Putamen (tissue), 1 donor: Measurements from ENCODE around the gene FUT9.

Experiments used
- DNase-seq: peaks from one replicate; pipeline ENCODE4 v3.0.0-alpha.2; 2016; ENCODE audit warnings: low spot score

FUT9 gene

GRCh38 chr6:96073555-96073954, 57.8 kb downstream of the FUT9 start:
- no peak for DNase-seq

DNA sequence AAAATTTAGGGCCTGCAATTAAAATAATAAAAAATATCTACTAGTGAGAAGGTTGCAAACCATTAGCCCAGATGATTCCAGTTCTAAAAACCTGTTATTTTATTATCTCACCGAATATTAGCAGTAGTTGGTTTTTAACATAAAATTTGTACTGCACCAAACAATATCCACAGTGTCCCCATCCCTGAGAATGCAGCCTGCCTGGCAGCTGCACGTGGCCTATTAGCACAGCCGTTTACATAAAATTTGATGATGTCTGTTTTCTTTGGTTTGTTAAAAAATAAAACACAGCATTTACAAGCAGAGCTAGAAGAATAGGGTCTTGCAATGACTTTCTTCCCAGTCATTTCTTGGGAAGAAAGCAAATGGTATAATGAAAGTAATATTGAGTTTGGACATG, 58.2 kb downstream of the FUT9 start:
- DNase-seq = no peak

DNA sequence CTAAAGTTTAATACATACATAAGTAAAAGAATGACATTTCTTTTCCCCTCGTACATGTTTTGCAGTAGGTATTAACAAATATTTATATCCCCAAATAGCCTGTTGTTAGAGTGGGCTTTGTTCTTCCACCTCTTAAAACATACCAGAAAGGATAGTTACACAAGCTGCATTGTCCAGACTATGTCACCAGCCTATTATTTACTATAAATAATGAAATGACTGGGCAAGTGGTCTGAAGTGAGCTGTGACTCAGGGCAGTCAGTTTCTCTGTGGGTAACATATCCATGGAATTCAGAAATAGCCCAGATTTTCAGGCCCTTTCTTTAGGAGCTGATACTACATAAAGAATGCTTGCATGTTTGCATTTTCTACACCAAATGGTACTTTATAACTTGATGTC, 60.1 kb downstream of the FUT9 start:
- no peak for DNase-seq

DNA sequence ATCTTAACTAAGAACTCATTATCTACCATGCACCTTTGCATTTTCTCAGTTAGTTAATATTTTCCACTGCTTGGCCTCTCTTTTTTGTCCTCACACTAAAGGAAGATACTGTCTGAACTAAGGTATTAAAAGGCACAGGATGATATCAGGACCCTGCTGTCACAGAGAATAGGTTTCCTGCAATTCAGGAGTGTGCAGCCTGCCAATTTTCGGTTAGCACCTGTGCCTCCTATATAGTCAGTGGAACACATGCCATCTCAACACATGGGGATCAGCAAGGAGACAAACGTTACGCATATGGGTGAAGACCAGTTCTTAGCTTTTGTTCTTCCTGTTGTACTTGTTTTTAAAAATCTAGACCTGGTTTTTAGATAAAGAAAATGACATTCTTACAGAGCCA, 71.0 kb downstream of the FUT9 start:
- DNase-seq = no peak

DNA sequence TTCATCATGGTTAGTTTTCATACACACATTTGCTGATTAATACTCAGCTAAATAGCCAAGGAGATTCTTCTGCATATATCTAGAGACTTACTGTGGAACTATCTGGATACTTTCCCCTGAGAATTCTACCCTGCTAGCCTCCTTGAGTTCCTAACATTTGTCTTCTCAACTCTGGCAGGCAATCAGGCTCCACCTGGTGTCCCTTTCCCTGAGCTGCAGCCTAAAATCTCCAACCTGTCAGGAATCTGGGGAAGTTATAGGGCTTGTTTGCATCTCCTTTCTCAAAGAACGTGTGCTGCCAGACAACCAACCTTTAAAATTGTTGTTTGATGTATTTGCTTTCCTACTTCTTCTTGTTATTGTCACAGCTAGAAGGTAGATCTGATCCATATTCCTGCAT, 73.4 kb downstream of the FUT9 start:
- no peak for DNase-seq

GRCh38 chr6:96094077-96094476, 78.3 kb downstream of the FUT9 start:
- DNase-seq = no peak

DNA sequence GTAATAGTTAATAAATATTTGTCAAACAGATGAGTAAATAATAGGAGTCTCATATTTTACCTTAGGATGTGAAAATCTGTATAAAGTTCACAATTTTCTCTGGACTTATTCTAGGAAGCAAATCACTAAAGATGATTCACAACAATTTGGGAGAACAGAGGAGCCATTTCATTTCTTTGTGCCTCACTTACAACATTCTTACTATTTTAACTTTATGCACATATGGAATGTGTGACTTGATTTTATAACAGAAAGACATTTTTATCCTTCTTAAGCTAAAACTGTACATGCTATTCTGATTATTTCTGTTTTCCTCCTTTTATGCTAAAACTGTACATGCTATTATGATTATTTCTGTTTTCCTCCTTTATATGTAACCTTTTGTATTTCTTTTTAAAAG, 83.3 kb downstream of the FUT9 start:
- DNase-seq = no peak

GRCh38 chr6:96101564-96101963, 85.8 kb downstream of the FUT9 start:
- no peak for DNase-seq

DNA sequence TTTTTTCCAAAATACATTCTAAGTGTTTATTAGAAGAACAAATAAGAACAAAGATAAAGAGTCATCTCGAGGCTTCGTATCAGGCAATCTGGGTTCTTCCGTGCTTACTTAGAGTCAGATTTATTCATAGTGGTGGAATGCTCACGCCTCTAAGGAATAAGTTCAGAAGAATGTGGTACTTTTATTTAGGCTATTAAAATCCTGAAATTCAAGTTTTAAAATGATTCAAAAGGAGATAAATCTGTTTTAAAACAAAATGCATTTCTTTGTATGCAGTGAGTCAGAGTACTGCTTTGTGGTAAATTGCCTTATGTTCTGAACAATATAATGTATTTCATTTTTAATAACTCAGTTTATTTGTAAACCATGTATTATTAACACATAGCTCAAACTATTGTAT, 89.1 kb downstream of the FUT9 start:
- no peak for DNase-seq

DNA sequence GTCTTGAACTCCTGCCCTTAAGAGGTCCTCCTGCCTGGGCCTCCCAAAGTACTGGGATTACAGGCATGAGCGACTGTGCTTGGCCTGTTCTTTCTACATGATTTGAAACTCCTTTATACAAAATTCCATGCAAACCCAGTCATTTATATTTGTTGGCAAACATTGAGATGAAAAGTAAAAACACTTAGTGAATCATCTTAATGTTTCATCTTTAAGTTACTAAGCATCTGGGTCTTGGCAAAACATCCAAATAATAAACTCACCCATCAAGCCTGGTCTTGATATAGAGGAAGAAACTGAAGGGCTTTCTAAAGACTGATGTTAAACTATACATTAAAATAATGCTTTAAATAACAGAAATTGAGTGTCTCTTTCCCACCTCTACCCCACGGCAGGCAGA, 95.1 kb downstream of the FUT9 start:
- no peak for DNase-seq

DNA sequence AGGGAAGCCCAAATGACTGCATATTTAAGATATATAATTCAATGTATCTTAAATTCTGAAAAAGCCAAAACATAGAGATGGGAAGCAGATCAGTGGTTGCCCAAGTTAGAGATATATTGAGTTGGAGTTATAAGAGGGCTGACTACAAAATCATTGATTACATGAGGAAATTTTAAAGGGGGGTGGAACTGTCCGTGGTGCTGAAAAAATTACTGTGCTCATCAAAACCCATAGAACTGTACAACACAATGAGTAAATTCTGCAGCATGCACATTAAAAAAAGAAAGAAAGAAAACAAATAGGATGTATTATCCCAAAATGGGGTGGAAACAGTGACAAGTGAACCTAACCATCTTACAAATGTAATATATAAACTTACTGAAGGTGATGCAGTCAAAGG, 100.9 kb downstream of the FUT9 start:
- no peak for DNase-seq

DNA sequence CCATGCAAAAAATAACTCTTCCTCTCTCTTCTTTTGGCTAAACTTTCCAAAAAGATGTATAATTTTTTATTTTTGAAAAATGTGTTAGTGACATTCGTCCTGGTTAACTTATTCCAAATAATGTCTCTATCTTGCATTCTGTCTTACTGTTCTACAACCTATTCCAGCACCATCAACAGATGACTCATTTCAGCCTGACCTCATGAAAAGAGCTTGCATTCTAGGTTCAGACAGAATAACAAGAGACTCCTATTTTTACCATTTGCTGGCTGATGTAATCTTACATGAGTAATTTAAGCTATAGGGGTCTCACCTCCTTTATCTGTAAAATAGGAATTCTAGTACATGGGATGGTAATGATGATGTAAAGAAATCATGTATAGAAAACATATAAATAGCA, 109.0 kb downstream of the FUT9 start:
- DNase-seq = peak; percentile 48

DNA sequence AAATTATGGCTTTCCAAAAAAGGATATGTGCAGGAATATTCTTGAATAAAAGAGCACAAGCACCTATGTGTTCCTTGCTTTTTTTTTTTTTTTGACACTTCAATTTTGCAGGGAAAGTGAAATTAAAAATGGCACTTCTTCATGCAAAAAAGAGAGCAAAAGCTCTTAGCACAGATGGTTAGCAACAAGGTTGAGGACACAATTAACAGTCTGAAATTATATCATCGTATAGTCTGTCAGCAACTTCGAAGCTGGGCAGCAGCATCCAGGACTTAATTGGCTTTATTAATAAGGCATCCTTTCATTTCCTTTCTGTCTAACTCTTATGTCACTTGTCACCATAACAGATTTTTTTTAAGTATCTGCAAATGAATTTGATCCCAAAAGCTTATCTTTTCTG, 122.6 kb downstream of the FUT9 start:
- DNase-seq = no peak

DNA sequence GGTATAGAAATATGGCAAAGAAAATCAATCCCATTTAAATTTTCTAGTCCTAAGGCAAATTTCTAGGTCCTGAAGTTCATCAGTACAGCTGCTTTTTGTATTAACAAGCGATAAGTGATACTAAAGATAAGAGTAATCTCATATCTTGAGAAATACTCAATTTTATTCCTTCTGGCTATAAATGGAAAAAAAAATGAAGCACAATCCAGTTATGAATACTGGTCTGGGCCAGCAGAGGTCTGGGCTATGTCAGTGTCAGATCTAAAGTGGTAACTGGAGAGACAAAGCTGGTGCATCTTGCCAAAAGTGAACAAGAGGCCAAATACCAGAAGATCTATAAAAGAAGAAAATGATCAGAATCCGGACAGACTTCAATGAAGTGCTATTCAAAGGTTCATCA, 126.4 kb downstream of the FUT9 start:
- DNase-seq = no peak

DNA sequence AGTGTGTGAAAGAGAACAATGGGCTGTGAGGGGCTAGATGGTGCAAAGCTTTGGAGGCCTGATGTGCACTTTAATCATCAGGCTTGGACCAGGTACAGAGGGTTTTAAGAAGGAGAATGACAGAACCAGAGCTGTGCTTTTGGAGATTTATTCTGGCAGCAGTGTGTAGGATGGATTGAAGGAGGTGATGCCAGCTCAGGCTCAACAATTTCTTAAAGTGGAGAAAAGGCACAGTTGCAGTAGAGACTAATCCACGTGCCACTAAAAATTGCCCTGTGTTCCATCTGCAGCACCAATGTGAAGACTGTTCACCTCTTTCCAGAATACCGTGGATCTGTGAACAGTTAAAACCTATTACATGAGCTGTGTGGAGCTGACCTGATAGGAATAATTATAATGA, 134.7 kb downstream of the FUT9 start:
- DNase-seq = peak; percentile 76

DNA sequence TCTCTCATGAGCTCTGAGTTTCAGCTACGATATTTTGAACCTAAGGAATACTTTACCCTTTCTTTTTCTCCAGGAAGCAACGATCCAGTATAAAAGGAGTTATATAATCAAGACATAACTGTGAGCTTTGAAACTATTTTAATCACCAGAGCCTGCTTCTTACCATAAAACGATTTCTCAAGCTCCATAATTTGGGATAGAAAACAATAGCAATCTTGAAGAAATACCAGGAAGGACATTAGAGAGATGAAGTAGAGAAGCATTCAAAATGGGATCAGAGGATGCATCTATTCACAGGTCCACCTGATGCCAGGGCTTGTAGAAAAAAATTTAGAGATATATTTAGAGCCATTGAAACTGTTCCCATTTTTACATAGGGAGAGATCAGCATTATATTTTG, 135.9 kb downstream of the FUT9 start:
- DNase-seq = peak; percentile 23

GRCh38 chr6:96152114-96152708, 136.4 kb downstream of the FUT9 start:
- DNase-seq = no peak

- DNase-seq = no peak
Measured at GRCh38 chr6:96153775-96154174, 138.0 kb downstream of the FUT9 start.

DNA sequence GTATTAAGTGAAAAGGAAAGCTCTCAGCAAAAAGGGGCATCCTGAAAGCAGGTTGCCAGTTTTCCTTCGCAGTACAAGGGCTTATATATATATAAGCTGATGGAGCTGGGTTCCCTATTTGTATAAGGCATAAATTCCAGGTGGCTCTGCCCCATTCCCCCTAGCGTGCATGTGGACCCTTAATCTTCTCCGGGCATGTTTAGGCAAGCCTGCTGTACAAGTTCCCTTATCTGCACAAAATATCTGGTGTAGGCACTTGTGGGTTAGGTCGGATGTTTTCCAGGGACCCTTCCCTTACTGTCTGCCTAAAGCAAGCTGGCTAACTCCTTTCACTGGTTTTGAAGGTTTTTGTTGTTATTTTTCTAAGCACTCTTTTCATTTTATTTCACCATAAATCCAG, 140.7 kb downstream of the FUT9 start:
- no peak for DNase-seq

DNA sequence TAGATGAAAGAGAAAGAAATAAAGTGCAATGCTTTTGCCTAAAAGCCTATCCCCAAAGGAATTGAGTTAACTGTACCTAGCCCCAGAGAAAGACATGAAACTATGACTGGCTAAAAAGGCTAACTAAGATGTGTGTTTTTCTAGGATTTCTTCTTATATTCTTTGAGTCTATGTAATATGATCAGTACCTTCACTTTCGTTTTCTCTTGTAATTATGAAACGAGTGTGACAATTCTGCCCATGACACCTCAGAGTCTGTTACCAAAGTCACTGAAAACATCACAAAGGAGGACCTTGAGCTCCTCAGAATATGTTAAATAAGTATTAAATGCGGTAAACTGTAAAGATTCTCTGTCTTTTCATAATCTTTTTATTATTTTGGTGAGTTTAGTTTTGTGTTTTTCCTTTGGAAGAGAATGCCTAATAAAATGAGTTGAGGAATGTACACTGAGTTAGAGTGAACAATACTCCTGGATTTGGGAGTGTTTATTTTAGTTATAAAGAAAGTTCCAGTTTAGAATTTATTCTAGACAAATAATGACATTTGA, 141.3 kb downstream of the FUT9 start:
- DNase-seq = no peak

DNA sequence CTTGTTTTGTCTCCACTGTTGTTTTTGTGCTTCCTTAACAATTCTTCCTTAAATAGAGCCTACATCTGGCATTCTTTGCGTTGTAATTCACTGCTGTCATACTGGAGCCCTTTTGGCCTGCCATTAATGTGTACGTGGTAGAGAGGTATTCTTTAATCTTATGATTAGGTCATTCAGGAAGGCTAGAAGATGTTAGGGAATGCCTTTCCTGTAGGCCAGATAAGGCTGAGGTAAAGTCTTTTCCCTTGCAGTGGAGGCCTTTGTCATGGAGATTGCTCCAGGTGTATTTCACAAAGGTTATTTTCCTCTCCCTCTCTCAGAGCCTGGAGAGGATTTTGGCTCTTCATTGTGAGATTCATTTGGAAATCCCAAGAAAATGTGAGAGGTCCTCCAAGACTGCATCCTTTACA, 146.9 kb downstream of the FUT9 start:
- no peak for DNase-seq

GRCh38 chr6:96164802-96165201, 149.0 kb downstream of the FUT9 start:
- no peak for DNase-seq

GRCh38 chr6:96171112-96171511, 155.3 kb downstream of the FUT9 start:
- no peak for DNase-seq

DNA sequence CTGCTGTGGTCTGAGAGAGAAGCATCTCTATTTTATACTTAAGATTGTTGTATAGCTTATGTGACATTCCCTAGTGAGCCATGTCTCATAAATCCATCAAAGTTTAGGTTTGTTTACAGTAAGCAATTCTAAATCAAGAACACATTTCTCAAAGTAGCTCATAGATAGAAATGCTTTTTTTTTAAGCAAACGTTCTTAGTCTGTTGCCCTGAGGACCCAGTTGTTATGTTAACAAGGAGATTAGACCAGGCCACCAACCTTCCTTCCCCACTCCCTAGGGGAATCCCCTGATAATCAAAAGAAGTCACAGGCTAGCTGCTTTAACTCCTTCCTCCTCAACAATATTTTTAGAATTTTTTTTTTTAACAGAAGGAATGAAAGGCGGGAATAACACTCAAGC, 169.0 kb downstream of the FUT9 start:
- DNase-seq = no peak

GRCh38 chr6:96186094-96186493, 170.3 kb downstream of the FUT9 start:
- no peak for DNase-seq
